Suprapubic skin (tissue), 4 donors: ENCODE measurements around the gene LSM14A. TPM values are rescaled to one million over a fixed set of nuclear protein-coding genes. Genes with fewer than 3 reads are reported as not detected.
"Not testable (repeated sequence)": the region's sequence is repeated elsewhere in the genome, so short reads cannot be mapped to it uniquely, and the experiment has no call there.

Experiments
- DNase-seq, 2 donors: peaks; one replicate each; pipeline ENCODE4 v3.0.0-alpha.2; 2019; ENCODE audit warnings: low spot score in 2 of 2
- H3K27ac ChIP-seq: fragments of 200-600 bp; sonication (generic); one replicate; pipeline ENCODE4 v1.5.1; 2019
- H3K27me3 ChIP-seq: fragments of 200-600 bp; sonication (generic); one replicate; pipeline ENCODE4 v1.5.1; 2019
- H3K36me3 ChIP-seq: fragments of 200-600 bp; sonication (generic); one replicate; pipeline ENCODE4 v1.5.1; 2019
- H3K4me1 ChIP-seq: fragments of 200-600 bp; sonication (generic); one replicate; pipeline ENCODE4 v1.5.1; 2019
- H3K4me3 ChIP-seq: fragments of 200-600 bp; sonication (generic); one replicate; pipeline ENCODE4 v1.5.1; 2019; ENCODE audit warnings: mild to moderate bottlenecking
- H3K9me3 ChIP-seq: fragments of 200-600 bp; sonication (generic); one replicate; pipeline ENCODE4 v1.5.1; 2019
- CTCF ChIP-seq, 2 donors: fragments of 200-600 bp in 1 of 2; fragments of 450-650 bp in 1 of 2; sonication (generic) in 1 of 2; IDR thresholded peaks; one replicate each; pipeline ENCODE4 v1.5.1; 2016 to 2019; ENCODE audit warnings: antibody characterized with exemption in 2 of 2, mild to moderate bottlenecking in 1 of 2, moderate library complexity in 1 of 2
- EP300 ChIP-seq: sonication (generic); formaldehyde crosslinking; IDR thresholded peaks from one replicate; pipeline ENCODE4 v1.6.1; 2017; ENCODE audit warnings: antibody characterized with exemption
- POLR2A ChIP-seq, 2 donors: fragments of 450-650 bp; IDR thresholded peaks; one replicate each; pipeline ENCODE4 v1.6.1; 2017; ENCODE audit warnings: antibody characterized with exemption in 2 of 2, mild to moderate bottlenecking in 2 of 2, moderate library complexity in 2 of 2
- POLR2AphosphoS5 ChIP-seq, 3 donors: sonication (generic); formaldehyde crosslinking; IDR thresholded peaks; one replicate each; pipeline ENCODE4 v1.6.1; 2017; ENCODE audit warnings: antibody characterized with exemption in 3 of 3
- WGBS: methylation state at CpG from one replicate; pipeline ENCODE4 v1.1.5; 2018; 5-methylcytosine and 5-hydroxymethylcytosine counted together
- total RNA-seq, 4 donors: library from RNA; depleted of rRNA; stranded (reverse); fragments of >200 nt; gene quantifications; one replicate each; pipeline ENCODE4 v1.1.0, GENCODE V29; 2016

The LSM14A gene
- total RNA-seq, 4 donors from 2014 or later: 107 to 156 (median 116) TPM

- Histone ChIP-seq H3K4me1 (peaks cover 11% of the 10 kb centered on the region), H3K27me3 (no peaks in the 10 kb centered on the region), H3K36me3 (no peaks in the 10 kb centered on the region), H3K9me3 (no peaks in the 10 kb centered on the region), H3K27ac (no peak overlapping the region), H3K4me3 (no peak overlapping the region)
- DNase-seq: peak in 1 of 2 donors; percentile 57
- WGBS: 84% methylated on average over 7 of the region's 13 CpGs
- TF ChIP-seq POLR2AphosphoS5 (IDR thresholded peaks at IDR 0.05) (no peak), CTCF (IDR thresholded peaks at IDR 0.05) (peak in 1 of 2 donors; percentile 22)
These were observed 69.4 kb downstream of the LSM14A start for GRCh38 chr19:34241513-34242337.

- not testable (repeated sequence) for H3K4me1 ChIP-seq, H3K27me3 ChIP-seq, H3K9me3 ChIP-seq, H3K27ac ChIP-seq, H3K36me3 ChIP-seq, H3K4me3 ChIP-seq
- peak in 1 of 2 donors; percentile 21 for DNase-seq
- WGBS: 80% methylated on average over 9 of the region's 10 CpGs
These were observed 71.0 kb downstream of the LSM14A start for GRCh38 chr19:34243138-34243875.

DNA sequence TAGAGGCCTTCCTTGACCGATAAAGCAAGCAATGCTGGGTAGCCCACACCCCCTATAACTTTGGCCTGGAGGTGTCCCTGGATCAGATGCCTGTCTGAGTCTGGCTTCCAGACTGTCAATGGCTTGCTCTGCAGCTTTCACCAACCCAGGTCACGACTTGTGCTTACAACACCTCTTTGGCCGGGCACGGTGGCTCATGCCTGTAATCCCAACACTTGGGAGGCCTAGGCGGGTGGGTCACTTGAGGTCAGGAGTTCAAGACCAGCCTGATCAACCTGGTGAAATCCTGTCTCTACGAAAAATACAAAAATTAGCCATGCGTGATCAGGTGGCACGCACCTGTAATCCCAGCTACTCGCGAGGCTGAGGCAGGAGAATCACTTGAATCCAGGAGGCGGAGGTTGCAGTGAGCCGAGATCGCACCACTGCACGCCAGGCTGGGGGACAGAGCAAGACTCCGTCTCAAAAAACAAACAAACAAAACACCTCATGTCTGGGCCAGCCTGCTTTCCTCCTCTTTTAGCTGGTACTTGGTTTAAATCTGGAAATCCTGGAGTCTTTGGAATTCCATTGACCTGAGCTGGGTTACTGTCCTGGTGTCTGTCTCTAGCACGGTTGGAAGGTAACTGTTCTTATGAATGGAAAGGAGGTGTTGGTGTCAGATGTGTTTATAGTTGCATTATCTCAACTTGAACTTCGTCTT lies 71.7 kb downstream of the LSM14A start:
- TF ChIP-seq CTCF (IDR thresholded peaks at IDR 0.05) (no peak), POLR2AphosphoS5 (IDR thresholded peaks at IDR 0.05) (no peak), POLR2A (IDR thresholded peaks at IDR 0.05) (no peak), EP300 (no peak)

GRCh38 chr19:34244611-34245299 lies 72.5 kb downstream of the LSM14A start:
- Histone ChIP-seq H3K27me3 (no peaks in the 10 kb centered on the region), H3K36me3 (no peaks in the 10 kb centered on the region), H3K4me1 (peaks cover 6% of the 10 kb centered on the region), H3K4me3 (no peak overlapping the region), H3K27ac (no peak overlapping the region), H3K9me3 (no peaks in the 10 kb centered on the region)
- TF ChIP-seq CTCF (IDR thresholded peaks at IDR 0.05) (no peak), EP300 (no peak), POLR2AphosphoS5 (IDR thresholded peaks at IDR 0.05) (no peak), POLR2A (IDR thresholded peaks at IDR 0.05) (no peak)
- DNase-seq: peak in 1 of 2 donors; percentile 38
- 76% methylated on average over 13 of the region's 13 CpGs for WGBS

More for the DNA sequence above, 71.7 kb downstream of the LSM14A start:
- no peak overlapping the region for H3K4me3 ChIP-seq
- DNase-seq: peak in 1 of 2 donors; percentile 39
- no peaks in the 10 kb centered on the region for H3K27me3 ChIP-seq
- H3K9me3 ChIP-seq: no peaks in the 10 kb centered on the region
- H3K27ac ChIP-seq: no peak overlapping the region
- H3K4me1 ChIP-seq: peaks cover 6% of the 10 kb centered on the region
- WGBS: 90% methylated on average over 13 of the region's 17 CpGs
- no peaks in the 10 kb centered on the region for H3K36me3 ChIP-seq

- DNase-seq: no peak
These were observed 74.0 kb downstream of the LSM14A start for GRCh38 chr19:34246340-34246739.

More at GRCh38 chr19:34246340-34246739, 74.0 kb downstream of the LSM14A start:
- Histone ChIP-seq H3K4me3 (no peak overlapping the region), H3K27ac (no peak overlapping the region), H3K4me1 (peaks cover 6% of the 10 kb centered on the region), H3K9me3 (no peaks in the 10 kb centered on the region), H3K36me3 (no peaks in the 10 kb centered on the region), H3K27me3 (no peaks in the 10 kb centered on the region)
- no peak for TF ChIP-seq CTCF (IDR thresholded peaks at IDR 0.05)
- no peak for TF ChIP-seq POLR2A (IDR thresholded peaks at IDR 0.05)
- TF ChIP-seq POLR2AphosphoS5 (IDR thresholded peaks at IDR 0.05): no peak
- no peak for TF ChIP-seq EP300
- 69% methylated on average over 4 of the region's 4 CpGs for WGBS
